Measurements from ENCODE around the gene P2RY14. TPM values are rescaled to one million over a fixed set of nuclear protein-coding genes. Genes with fewer than 3 reads are reported as not detected.

The P2RY14 gene
- total RNA-seq, 4 donors from 2014 or later = 1.8 to 9.5 (median 2.5) TPM

GRCh38 chr3:151227266-151227806 lies 51.0 kb downstream of the P2RY14 start:
- Histone ChIP-seq H3K4me1 (peaks cover 7 to 12% of the 10 kb centered on the region in 2 donors), H3K9me3 (no peaks in the 10 kb centered on the region), H3K27ac (no peak overlapping the region), H3K4me3 (replicated peaks in 1 of 3) (no peak overlapping the region), H3K27me3 (no peaks in the 10 kb centered on the region), H3K36me3 (no peaks in the 10 kb centered on the region)
- no peak for DNase-seq
- no peak for TF ChIP-seq POLR2A (IDR thresholded peaks at IDR 0.05)
- TF ChIP-seq, protein P1, sequence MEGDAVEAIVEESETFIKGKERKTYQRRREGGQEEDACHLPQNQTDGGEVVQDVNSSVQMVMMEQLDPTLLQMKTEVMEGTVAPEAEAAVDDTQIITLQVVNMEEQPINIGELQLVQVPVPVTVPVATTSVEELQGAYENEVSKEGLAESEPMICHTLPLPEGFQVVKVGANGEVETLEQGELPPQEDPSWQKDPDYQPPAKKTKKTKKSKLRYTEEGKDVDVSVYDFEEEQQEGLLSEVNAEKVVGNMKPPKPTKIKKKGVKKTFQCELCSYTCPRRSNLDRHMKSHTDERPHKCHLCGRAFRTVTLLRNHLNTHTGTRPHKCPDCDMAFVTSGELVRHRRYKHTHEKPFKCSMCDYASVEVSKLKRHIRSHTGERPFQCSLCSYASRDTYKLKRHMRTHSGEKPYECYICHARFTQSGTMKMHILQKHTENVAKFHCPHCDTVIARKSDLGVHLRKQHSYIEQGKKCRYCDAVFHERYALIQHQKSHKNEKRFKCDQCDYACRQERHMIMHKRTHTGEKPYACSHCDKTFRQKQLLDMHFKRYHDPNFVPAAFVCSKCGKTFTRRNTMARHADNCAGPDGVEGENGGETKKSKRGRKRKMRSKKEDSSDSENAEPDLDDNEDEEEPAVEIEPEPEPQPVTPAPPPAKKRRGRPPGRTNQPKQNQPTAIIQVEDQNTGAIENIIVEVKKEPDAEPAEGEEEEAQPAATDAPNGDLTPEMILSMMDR (IDR thresholded peaks at IDR 0.05) = no peak
- intact Hi-C loops (cut with DNase I) = loop anchor here (5.0 kb wide), 1 partner anchor 55 kb away; no protein-coding TSS in a partner anchor
- WGBS, 2 donors = 77 to 86% methylated on average over 6 of the region's 6 CpGs

GRCh38 chr3:151226825-151227224 lies 51.5 kb downstream of the P2RY14 start:
- intact Hi-C loops (cut with DNase I) = loop anchor here (5.0 kb wide), 1 partner anchor 55 kb away; no protein-coding TSS in a partner anchor
- H3K36me3 ChIP-seq = no peaks in the 10 kb centered on the region
- DNase-seq = no peak
- 80 to 89% methylated on average over 5 of the region's 5 CpGs for WGBS, 2 donors
- H3K9me3 ChIP-seq = no peaks in the 10 kb centered on the region
- no peaks in the 10 kb centered on the region for H3K27me3 ChIP-seq
- H3K4me3 ChIP-seq (replicated peaks in 1 of 3) = no peak overlapping the region
- no peak for TF ChIP-seq POLR2A (IDR thresholded peaks at IDR 0.05)
- TF ChIP-seq, protein P1 (IDR thresholded peaks at IDR 0.05) = no peak
- peaks cover 7 to 12% of the 10 kb centered on the region in 2 donors for H3K4me1 ChIP-seq
- no peak overlapping the region for H3K27ac ChIP-seq

GRCh38 chr3:151226088-151226563 lies 52.2 kb downstream of the P2RY14 start:
- TF ChIP-seq, protein P1 (IDR thresholded peaks at IDR 0.05) = no peak
- no peak for TF ChIP-seq POLR2A (IDR thresholded peaks at IDR 0.05)
- intact Hi-C loops (cut with DNase I) = loop anchor here (5.0 kb wide), 1 partner anchor 56 kb away; no protein-coding TSS in a partner anchor
- Histone ChIP-seq H3K4me3 (replicated peaks in 1 of 3) (no peak overlapping the region), H3K36me3 (no peaks in the 10 kb centered on the region), H3K9me3 (no peaks in the 10 kb centered on the region), H3K27ac (no peak overlapping the region), H3K27me3 (no peaks in the 10 kb centered on the region), H3K4me1 (peaks cover 7 to 12% of the 10 kb centered on the region in 2 donors)
- DNase-seq = no peak
- WGBS, 2 donors = 68 to 69% methylated on average over 4 of the region's 4 CpGs

DNA sequence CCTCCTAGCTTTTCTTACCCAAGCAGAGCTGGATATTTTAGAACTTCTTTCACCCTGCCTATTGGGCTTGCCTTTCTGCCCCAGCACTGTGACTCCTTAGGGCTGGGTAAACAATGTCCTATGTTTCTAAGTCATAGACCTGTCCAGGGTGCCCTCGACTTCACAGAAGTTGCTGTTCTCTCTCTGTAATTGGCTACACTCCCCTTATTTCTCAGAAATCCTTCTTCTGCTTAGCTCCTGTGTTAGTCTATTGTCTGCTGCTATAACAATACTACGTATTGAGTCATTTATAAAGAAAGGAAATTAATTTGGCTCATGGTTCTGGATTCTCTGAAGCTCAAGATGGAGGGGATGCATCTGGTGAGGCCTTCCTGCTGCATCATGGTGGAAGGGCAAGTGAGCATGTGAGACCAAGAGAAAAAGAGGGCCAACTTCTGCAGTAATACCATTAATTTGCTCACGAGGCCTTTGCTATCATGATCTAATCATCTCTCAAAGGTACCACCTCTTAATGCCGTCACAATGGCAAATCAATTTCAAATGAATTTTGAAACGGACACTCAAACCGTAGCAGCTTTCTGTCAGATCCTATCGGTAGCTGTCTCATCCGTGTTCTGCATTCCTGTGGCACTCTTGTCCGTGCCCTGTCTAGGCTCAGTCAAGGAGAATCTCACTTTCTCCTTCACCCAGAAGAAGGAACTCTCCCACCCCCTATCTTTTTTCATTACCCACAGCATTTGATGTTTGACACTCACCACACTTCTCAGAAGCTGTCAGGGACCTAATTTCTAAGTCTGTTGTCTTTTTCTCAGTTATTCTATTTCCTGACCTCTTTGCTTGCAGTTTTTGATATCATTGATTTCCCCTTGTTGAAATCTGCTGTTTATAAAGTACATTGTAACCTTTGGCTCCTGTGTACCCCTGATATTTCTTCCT lies 53.0 kb downstream of the P2RY14 start:
- intact Hi-C loops (cut with DNase I) = loop anchor here (5.0 kb wide), 1 partner anchor 57 kb away; no protein-coding TSS in a partner anchor
- WGBS, 2 donors = 79 to 83% methylated on average over 9 of the region's 9 CpGs
- Histone ChIP-seq H3K27ac (no peak overlapping the region), H3K4me1 (peaks cover 7 to 12% of the 10 kb centered on the region in 2 donors), H3K27me3 (no peaks in the 10 kb centered on the region), H3K9me3 (no peaks in the 10 kb centered on the region), H3K4me3 (replicated peaks in 1 of 3) (no peak overlapping the region), H3K36me3 (no peaks in the 10 kb centered on the region)
- TF ChIP-seq, protein P1 (IDR thresholded peaks at IDR 0.05) = no peak
- no peak for TF ChIP-seq POLR2A (IDR thresholded peaks at IDR 0.05)
- DNase-seq = no peak
